HepG2 (cell line): ENCODE results near the gene CCNYL1. TPM values are rescaled to one million over a fixed set of nuclear protein-coding genes. Genes with fewer than 3 reads are reported as not detected.
A peak's percentile ranks its signal among the peaks of the same experiment; 100 is the strongest.

ENCODE experiments used
- AHR ChIP-seq: IDR thresholded peaks from 2 replicates; pipeline ENCODE4 v1.6.1; 2018; ENCODE audit warnings: missing genetic modification reagents, missing compliant biosample characterization
- DPF2 ChIP-seq: sonication (generic); formaldehyde crosslinking; IDR thresholded peaks from 2 replicates; pipeline ENCODE4 v1.4.0; 2020; ENCODE audit warnings: mild to moderate bottlenecking, low read depth, missing genetic modification reagents, borderline replicate concordance
- KLF9 ChIP-seq: IDR thresholded peaks from 2 replicates; pipeline ENCODE4 v1.6.1; 2016; ENCODE audit warnings: low read depth
- MAFF ChIP-seq: IDR thresholded peaks from 2 replicates; pipeline ENCODE4 v1.6.1; 2011; ENCODE audit warnings: low read depth, low read length, improper control_type of control experiment
- NR2C2 ChIP-seq: sonication (generic); formaldehyde crosslinking; IDR thresholded peaks from 2 replicates; pipeline ENCODE4 v1.4.0; 2020; ENCODE audit warnings: missing genetic modification reagents, mild to moderate bottlenecking, moderate library complexity, borderline replicate concordance
- RCOR2 ChIP-seq: IDR thresholded peaks from 2 replicates; pipeline ENCODE4 v1.6.1; 2016; ENCODE audit warnings: missing biosample characterization, missing genetic modification reagents
- SKI ChIP-seq: fragments of 450-650 bp; IDR thresholded peaks from one replicate; pipeline ENCODE4 v1.6.1; 2018; ENCODE audit warnings: mild to moderate bottlenecking; ENCODE audit not compliant: partially characterized antibody
- SOX13 ChIP-seq, 3 experiments: fragments of 450-650 bp in 1 of 3; sonication (generic) in 1 of 3; formaldehyde crosslinking in 1 of 3; IDR thresholded peaks in 2 of 3; conservative IDR thresholded peaks in 1 of 3; 2 replicates each; pipeline versions ENCODE4 v1.5.0 to v1.6.1; 2016 to 2020; ENCODE audit warnings: antibody characterized with exemption in 1 of 3, mild to moderate bottlenecking in 1 of 3, missing compliant biosample characterization in 1 of 3, missing genetic modification reagents in 1 of 3, moderate library complexity in 1 of 3
- ZFP36 ChIP-seq: fragments of 150-350 bp; IDR thresholded peaks from 2 replicates; pipeline ENCODE4 v1.6.1; 2018; ENCODE audit warnings: borderline replicate concordance, low read length, low read depth; ENCODE audit not compliant: partially characterized antibody
- ZNF496 ChIP-seq: sonication (generic); formaldehyde crosslinking; IDR thresholded peaks from 2 replicates; pipeline ENCODE4 v1.8.1; 2023; ENCODE audit warnings: mild to moderate bottlenecking, moderate library complexity, missing genetic modification reagents; ENCODE audit not compliant: insufficient replicate concordance
- polyA plus RNA-seq, 8 experiments: library from polyadenylated mRNA; depleted of rRNA in 3 of 8; stranded (reverse) in 7 of 8; unstranded in 1 of 8; fragments of >200 nt; fragmentation: Illumina TruSeq in 4 of 8; extraction: Trizol in 4 of 8; gene quantifications; 2 replicates each; pipeline versions ENCODE4 v1.2.1 to v1.2.3, GENCODE V29; 2011 to 2016; ENCODE audit warnings: low read depth in 4 of 8, missing spikeins in 1 of 8, mixed read lengths in 1 of 8; ENCODE audit not compliant: insufficient read depth in 1 of 8
- total RNA-seq, 5 experiments: library from RNA; depleted of rRNA; stranded (reverse); fragments of >200 nt; fragmentation: Illumina TruSeq; extraction: Trizol; gene quantifications; 2 replicates each; pipeline ENCODE4 v1.2.3, GENCODE V29; 2016; ENCODE audit warnings: low read depth in 1 of 5
- TF ChIP-seq, protein P1 (sequence below): sonication (generic); formaldehyde crosslinking; IDR thresholded peaks from 2 replicates; pipeline ENCODE4 v1.8.0; 2022; ENCODE audit warnings: missing genetic modification reagents, mild to moderate bottlenecking, inconsistent platforms, borderline replicate concordance
- TF ChIP-seq, protein P2 (sequence below): sonication (generic); formaldehyde crosslinking; conservative IDR thresholded peaks from 2 replicates; pipeline ENCODE4 v1.8.0; 2022; ENCODE audit warnings: missing genetic modification reagents
- TF ChIP-seq, protein P3 (sequence below): IDR thresholded peaks from 2 replicates; pipeline ENCODE4 v1.6.1; 2016; ENCODE audit warnings: low read depth
- TF ChIP-seq, protein P4 (sequence below): sonication (generic); formaldehyde crosslinking; IDR thresholded peaks from 2 replicates; pipeline ENCODE4 v1.4.0; 2020; ENCODE audit warnings: low read depth, mild to moderate bottlenecking, missing genetic modification reagents
- TF ChIP-seq, protein P5 (sequence below): sonication (generic); formaldehyde crosslinking; IDR thresholded peaks from 2 replicates; pipeline ENCODE4 v1.4.0; 2020; ENCODE audit warnings: missing genetic modification reagents
- TF ChIP-seq, protein P6 (sequence below): sonication (generic); formaldehyde crosslinking; IDR thresholded peaks from 2 replicates; pipeline ENCODE4 v1.4.0; 2020; ENCODE audit warnings: missing genetic modification reagents

CCNYL1 gene
- total and polyA plus RNA-seq, 2 of the 13 experiments (the other 11 are each of a cell fraction or from before 2014, with no cell fraction given), result 12.5 to 16.2 TPM

DNA sequence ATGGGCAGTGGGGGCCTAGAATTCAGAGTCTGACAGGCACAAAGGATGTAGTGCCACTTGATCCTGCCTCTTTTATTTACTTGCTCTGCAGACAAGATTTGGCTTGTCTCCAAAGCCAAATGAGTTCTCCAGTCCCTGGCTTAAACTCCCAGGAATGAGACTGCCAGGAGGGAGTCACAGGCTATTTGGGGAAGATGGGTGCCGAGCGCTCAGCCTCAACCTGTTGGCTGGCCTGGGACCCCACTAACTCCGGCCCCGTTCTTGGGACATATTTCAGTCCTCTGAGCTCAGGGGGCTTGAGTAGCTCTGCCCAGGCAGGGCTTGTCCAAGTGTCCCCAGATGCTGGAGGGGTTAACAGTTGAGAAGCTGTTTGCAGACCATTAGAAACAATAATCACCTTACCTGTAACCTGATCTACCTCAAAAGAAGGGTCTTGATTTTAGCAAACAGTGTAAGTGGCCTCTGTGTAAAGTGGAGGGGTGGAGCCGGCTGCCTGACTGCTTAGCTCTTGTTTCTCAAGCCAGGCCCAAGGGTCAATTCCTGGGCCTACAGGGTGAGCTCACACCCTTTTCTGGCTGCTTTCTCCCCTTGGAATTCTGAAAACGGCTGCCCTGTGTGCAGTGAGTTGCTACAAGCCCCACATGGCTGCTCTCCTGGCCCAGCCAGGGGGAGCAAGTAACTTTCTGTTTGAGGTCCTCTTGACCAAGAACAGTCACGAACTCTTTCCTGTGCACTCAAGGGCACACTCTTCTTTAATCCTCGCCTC is 85.3 kb downstream of the CCNYL1 start (continued):
- peak; percentile 44; the same call in 1 of the 2 replicates for TF ChIP-seq NR2C2 (CRISPR knock-in tag)
- TF ChIP-seq, protein P1, sequence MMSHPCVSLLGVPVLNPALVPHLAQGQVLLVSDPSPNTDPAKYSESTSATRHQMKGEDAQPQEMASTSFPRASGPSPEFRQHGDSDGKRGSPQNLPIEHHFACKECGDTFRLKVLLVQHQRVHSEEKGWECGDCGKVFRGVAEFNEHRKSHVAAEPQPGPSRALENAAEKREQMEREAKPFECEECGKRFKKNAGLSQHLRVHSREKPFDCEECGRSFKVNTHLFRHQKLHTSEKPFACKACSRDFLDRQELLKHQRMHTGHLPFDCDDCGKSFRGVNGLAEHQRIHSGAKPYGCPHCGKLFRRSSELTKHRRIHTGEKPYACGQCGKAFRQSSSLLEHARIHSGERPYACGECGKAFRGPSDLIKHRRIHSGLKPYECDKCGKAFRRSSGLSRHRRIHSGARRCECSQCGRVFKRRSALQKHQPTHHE, result no peak
- no peak for TF ChIP-seq KLF9 (CRISPR knock-in tag)
- TF ChIP-seq, protein P2, sequence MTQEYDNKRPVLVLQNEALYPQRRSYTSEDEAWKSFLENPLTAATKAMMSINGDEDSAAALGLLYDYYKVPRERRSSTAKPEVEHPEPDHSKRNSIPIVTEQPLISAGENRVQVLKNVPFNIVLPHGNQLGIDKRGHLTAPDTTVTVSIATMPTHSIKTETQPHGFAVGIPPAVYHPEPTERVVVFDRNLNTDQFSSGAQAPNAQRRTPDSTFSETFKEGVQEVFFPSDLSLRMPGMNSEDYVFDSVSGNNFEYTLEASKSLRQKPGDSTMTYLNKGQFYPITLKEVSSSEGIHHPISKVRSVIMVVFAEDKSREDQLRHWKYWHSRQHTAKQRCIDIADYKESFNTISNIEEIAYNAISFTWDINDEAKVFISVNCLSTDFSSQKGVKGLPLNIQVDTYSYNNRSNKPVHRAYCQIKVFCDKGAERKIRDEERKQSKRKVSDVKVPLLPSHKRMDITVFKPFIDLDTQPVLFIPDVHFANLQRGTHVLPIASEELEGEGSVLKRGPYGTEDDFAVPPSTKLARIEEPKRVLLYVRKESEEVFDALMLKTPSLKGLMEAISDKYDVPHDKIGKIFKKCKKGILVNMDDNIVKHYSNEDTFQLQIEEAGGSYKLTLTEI (CRISPR knock-in tag), result no peak
- no peak for TF ChIP-seq AHR (CRISPR knock-in tag)
- TF ChIP-seq DPF2, result 0 out of 2 replicates have a peak, but pooled peaks have one; percentile 52
- TF ChIP-seq SOX13 (IDR thresholded peaks at IDR 0.05), result 0 out of 2 replicates have a peak, but pooled peaks have one; percentile 44
- TF ChIP-seq SOX13 (CRISPR knock-in tag; conservative IDR thresholded peaks at IDR 0.05 in 1 of 2, IDR thresholded peaks at IDR 0.05 in 1 of 2), result peak in 1 of 2 experiments; percentile 80; a peak in 2 of 4 replicates
- no peak for TF ChIP-seq MAFF
- TF ChIP-seq, protein P3, sequence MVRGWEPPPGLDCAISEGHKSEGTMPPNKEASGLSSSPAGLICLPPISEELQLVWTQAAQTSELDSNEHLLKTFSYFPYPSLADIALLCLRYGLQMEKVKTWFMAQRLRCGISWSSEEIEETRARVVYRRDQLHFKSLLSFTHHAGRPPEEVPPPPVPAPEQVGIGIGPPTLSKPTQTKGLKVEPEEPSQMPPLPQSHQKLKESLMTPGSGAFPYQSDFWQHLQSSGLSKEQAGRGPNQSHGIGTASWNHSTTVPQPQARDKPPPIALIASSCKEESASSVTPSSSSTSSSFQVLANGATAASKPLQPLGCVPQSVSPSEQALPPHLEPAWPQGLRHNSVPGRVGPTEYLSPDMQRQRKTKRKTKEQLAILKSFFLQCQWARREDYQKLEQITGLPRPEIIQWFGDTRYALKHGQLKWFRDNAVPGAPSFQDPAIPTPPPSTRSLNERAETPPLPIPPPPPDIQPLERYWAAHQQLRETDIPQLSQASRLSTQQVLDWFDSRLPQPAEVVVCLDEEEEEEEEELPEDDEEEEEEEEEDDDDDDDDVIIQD (CRISPR knock-in tag), result peak; percentile 34; the same call in 1 of the 2 replicates
- peak; percentile 78; the same call in 1 of the 2 replicates for TF ChIP-seq RCOR2 (CRISPR knock-in tag)
- TF ChIP-seq, protein P4, sequence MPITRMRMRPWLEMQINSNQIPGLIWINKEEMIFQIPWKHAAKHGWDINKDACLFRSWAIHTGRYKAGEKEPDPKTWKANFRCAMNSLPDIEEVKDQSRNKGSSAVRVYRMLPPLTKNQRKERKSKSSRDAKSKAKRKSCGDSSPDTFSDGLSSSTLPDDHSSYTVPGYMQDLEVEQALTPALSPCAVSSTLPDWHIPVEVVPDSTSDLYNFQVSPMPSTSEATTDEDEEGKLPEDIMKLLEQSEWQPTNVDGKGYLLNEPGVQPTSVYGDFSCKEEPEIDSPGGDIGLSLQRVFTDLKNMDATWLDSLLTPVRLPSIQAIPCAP (CRISPR knock-in tag), result 0 out of 2 replicates have a peak, but pooled peaks have one; percentile 38
- no peak for TF ChIP-seq ZNF496
- no peak for TF ChIP-seq SKI
- TF ChIP-seq, protein P5, sequence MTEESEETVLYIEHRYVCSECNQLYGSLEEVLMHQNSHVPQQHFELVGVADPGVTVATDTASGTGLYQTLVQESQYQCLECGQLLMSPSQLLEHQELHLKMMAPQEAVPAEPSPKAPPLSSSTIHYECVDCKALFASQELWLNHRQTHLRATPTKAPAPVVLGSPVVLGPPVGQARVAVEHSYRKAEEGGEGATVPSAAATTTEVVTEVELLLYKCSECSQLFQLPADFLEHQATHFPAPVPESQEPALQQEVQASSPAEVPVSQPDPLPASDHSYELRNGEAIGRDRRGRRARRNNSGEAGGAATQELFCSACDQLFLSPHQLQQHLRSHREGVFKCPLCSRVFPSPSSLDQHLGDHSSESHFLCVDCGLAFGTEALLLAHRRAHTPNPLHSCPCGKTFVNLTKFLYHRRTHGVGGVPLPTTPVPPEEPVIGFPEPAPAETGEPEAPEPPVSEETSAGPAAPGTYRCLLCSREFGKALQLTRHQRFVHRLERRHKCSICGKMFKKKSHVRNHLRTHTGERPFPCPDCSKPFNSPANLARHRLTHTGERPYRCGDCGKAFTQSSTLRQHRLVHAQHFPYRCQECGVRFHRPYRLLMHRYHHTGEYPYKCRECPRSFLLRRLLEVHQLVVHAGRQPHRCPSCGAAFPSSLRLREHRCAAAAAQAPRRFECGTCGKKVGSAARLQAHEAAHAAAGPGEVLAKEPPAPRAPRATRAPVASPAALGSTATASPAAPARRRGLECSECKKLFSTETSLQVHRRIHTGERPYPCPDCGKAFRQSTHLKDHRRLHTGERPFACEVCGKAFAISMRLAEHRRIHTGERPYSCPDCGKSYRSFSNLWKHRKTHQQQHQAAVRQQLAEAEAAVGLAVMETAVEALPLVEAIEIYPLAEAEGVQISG, result 0 out of 2 replicates have a peak, but pooled peaks have one; percentile 47
- TF ChIP-seq ZFP36, result no peak
- TF ChIP-seq, protein P6, sequence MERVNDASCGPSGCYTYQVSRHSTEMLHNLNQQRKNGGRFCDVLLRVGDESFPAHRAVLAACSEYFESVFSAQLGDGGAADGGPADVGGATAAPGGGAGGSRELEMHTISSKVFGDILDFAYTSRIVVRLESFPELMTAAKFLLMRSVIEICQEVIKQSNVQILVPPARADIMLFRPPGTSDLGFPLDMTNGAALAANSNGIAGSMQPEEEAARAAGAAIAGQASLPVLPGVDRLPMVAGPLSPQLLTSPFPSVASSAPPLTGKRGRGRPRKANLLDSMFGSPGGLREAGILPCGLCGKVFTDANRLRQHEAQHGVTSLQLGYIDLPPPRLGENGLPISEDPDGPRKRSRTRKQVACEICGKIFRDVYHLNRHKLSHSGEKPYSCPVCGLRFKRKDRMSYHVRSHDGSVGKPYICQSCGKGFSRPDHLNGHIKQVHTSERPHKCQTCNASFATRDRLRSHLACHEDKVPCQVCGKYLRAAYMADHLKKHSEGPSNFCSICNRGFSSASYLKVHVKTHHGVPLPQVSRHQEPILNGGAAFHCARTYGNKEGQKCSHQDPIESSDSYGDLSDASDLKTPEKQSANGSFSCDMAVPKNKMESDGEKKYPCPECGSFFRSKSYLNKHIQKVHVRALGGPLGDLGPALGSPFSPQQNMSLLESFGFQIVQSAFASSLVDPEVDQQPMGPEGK, result peak; percentile 19; the same call in 1 of the 2 replicates
